Ecto neural progenitor cell (in vitro differentiated cells): ENCODE data around the gene LRRC14B.
"Not testable (repeated sequence)": the region's sequence is repeated elsewhere in the genome, so short reads cannot be mapped to it uniquely, and the experiment has no call there.

Experiments
- DNase-seq: peaks from one replicate; pipeline ENCODE4 v3.0.0-alpha.2; 2018; ENCODE audit warnings: low spot score

The LRRC14B gene

GRCh38 chr5:192970-193831, 1.9 kb downstream of the LRRC14B start:
- no peak for DNase-seq

GRCh38 chr5:194102-194501, 2.8 kb downstream of the LRRC14B start:
- DNase-seq, result no peak

GRCh38 chr5:194603-195209, 3.4 kb downstream of the LRRC14B start:
- DNase-seq, result no peak

- DNase-seq, result no peak
Observed at GRCh38 chr5:195401-196160, 4.3 kb downstream of the LRRC14B start.

- DNase-seq, result no peak
Observed at GRCh38 chr5:196350-196749, 5.1 kb downstream of the LRRC14B start.

GRCh38 chr5:197031-197430, 5.7 kb downstream of the LRRC14B start:
- DNase-seq, result not testable (repeated sequence)

- DNase-seq, result no peak
Observed at GRCh38 chr5:197892-198489, 6.7 kb downstream of the LRRC14B start.

GRCh38 chr5:198516-199196, 7.4 kb downstream of the LRRC14B start:
- DNase-seq, result no peak

GRCh38 chr5:199197-199949, 8.1 kb downstream of the LRRC14B start:
- DNase-seq, result no peak

- no peak for DNase-seq
Observed at GRCh38 chr5:199950-200645, 8.8 kb downstream of the LRRC14B start.

- no peak for DNase-seq
Observed at GRCh38 chr5:200985-201384, 9.7 kb downstream of the LRRC14B start.

- no peak for DNase-seq
Observed at GRCh38 chr5:201672-202071, 10.4 kb downstream of the LRRC14B start.

GRCh38 chr5:203246-203930, 12.1 kb downstream of the LRRC14B start:
- no peak for DNase-seq

GRCh38 chr5:204001-204400, 12.7 kb downstream of the LRRC14B start:
- DNase-seq, result no peak

- DNase-seq, result no peak
Observed at GRCh38 chr5:204462-204861, 13.2 kb downstream of the LRRC14B start.

GRCh38 chr5:204966-205670, 13.8 kb downstream of the LRRC14B start:
- DNase-seq, result no peak

- DNase-seq, result no peak
Observed at GRCh38 chr5:206406-206805, 15.1 kb downstream of the LRRC14B start.

- DNase-seq, result no peak
Observed at GRCh38 chr5:206927-207536, 15.7 kb downstream of the LRRC14B start.

GRCh38 chr5:207599-207998, 16.3 kb downstream of the LRRC14B start:
- DNase-seq, result no peak
